Esophagus squamous epithelium (tissue), 5 donors: ENCODE data around the gene CHTOP. TPM values are rescaled to one million over a fixed set of nuclear protein-coding genes. Genes with fewer than 3 reads are reported as not detected.

Source experiments
- DNase-seq: peaks from one replicate; lab custom pipeline; 2025; lab: John Stamatoyannopoulos, UW
- H3K27ac ChIP-seq, 4 donors: fragments of 200-600 bp; sonication (generic); one replicate each; pipeline ENCODE4 v1.5.1; 2016 to 2019; ENCODE audit warnings: mild to moderate bottlenecking in 1 of 4
- H3K27me3 ChIP-seq, 4 donors: fragments of 200-600 bp; sonication (generic); 1 replicate in 3 of 4; 2 replicates in 1 of 4; pipeline versions ENCODE4 v1.5.1 to v1.6.0; 2017 to 2021; ENCODE audit warnings: antibody characterized with exemption in 1 of 4
- H3K36me3 ChIP-seq, 3 donors: fragments of 200-600 bp; sonication (generic); one replicate each; pipeline ENCODE4 v1.5.1; 2016 to 2019
- H3K4me1 ChIP-seq, 3 donors: fragments of 200-600 bp; sonication (generic); one replicate each; pipeline ENCODE4 v1.5.1; 2017 to 2019
- H3K4me3 ChIP-seq, 4 donors: fragments of 200-600 bp; sonication (generic); 1 replicate in 3 of 4; 2 replicates in 1 of 4; pipeline ENCODE4 v1.5.1; 2016 to 2019; ENCODE audit warnings: mild to moderate bottlenecking in 2 of 4, moderate library complexity in 1 of 4
- H3K9me3 ChIP-seq, 3 donors: fragments of 200-600 bp; sonication (generic); one replicate each; pipeline ENCODE4 v1.5.1; 2016 to 2019
- POLR2A ChIP-seq, 4 donors: fragments of 450-650 bp; IDR thresholded peaks; one replicate each; pipeline ENCODE4 v1.6.1; 2017; ENCODE audit warnings: antibody characterized with exemption in 4 of 4, mild to moderate bottlenecking in 4 of 4, moderate library complexity in 3 of 4
- WGBS, 2 donors: methylation state at CpG; one replicate each; pipeline ENCODE4 v1.1.5; 2018; 5-methylcytosine and 5-hydroxymethylcytosine counted together
- intact Hi-C: fragments of 100-400 bp; cut with DNase I; formaldehyde crosslinking; loops from one replicate; pipeline ENCODE4 v1.15.0; 2022
- total RNA-seq, 4 donors: library from RNA; depleted of rRNA; stranded (reverse); fragments of >200 nt; gene quantifications; one replicate each; pipeline ENCODE4 v1.1.0, GENCODE V29; 2016
- TF ChIP-seq, protein P1 (sequence below), 6 experiments: fragments of 450-650 bp in 4 of 6; fragments of 200-600 bp in 2 of 6; sonication (generic) in 2 of 6; IDR thresholded peaks; one replicate each; pipeline ENCODE4 v1.5.1; 2016 to 2019; ENCODE audit warnings: antibody characterized with exemption in 6 of 6, mild to moderate bottlenecking in 4 of 6, moderate library complexity in 4 of 6
- donor health status: DM: yes; HTN: yes; CAD: no.

The CHTOP gene
- total RNA-seq, 4 donors from 2014 or later: 35.0 to 58.9 (median 47.3) TPM

DNA sequence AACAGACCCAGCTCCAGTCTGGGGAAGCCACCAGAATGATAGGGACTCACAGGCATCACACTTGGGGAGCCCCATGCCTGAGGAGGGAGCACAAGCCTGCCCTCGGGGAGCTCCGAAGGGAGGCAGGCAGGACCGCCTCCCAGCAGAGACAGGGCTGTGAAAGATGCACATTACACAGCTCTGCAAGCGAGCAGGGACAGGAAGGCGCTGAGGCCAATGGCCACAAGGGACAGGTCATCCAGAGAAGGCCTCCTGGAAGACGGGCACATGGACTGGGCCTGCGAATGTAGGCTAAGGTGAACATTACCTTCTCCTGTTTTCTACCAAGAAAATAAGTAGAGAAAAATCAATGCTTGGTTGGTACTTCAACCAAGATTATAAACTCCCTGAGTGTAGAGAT lies 48.9 kb downstream of the CHTOP start:
- no peaks in the 10 kb centered on the region for H3K9me3 ChIP-seq
- peaks cover 17 to 29% (median 21%) of the 10 kb centered on the region in 3 donors for H3K4me1 ChIP-seq
- TF ChIP-seq POLR2A (IDR thresholded peaks at IDR 0.05): no peak
- TF ChIP-seq, protein P1, sequence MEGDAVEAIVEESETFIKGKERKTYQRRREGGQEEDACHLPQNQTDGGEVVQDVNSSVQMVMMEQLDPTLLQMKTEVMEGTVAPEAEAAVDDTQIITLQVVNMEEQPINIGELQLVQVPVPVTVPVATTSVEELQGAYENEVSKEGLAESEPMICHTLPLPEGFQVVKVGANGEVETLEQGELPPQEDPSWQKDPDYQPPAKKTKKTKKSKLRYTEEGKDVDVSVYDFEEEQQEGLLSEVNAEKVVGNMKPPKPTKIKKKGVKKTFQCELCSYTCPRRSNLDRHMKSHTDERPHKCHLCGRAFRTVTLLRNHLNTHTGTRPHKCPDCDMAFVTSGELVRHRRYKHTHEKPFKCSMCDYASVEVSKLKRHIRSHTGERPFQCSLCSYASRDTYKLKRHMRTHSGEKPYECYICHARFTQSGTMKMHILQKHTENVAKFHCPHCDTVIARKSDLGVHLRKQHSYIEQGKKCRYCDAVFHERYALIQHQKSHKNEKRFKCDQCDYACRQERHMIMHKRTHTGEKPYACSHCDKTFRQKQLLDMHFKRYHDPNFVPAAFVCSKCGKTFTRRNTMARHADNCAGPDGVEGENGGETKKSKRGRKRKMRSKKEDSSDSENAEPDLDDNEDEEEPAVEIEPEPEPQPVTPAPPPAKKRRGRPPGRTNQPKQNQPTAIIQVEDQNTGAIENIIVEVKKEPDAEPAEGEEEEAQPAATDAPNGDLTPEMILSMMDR (IDR thresholded peaks at IDR 0.05): no peak
- H3K27ac ChIP-seq: no peak overlapping the region
- H3K36me3 ChIP-seq: peaks cover 0 to 11% (median 0%) of the 10 kb centered on the region in 3 donors
- 88 to 90% methylated on average over 5 to 6 of the region's 7 CpGs for WGBS, 2 donors
- intact Hi-C loops: loop anchor here (5.0 kb wide), 1 partner anchor 65 kb away; no protein-coding TSS in a partner anchor
- DNase-seq: no peak
- peaks cover 3 to 40% (median 7%) of the 10 kb centered on the region in 4 donors for H3K27me3 ChIP-seq
- H3K4me3 ChIP-seq: no peak overlapping the region

DNA sequence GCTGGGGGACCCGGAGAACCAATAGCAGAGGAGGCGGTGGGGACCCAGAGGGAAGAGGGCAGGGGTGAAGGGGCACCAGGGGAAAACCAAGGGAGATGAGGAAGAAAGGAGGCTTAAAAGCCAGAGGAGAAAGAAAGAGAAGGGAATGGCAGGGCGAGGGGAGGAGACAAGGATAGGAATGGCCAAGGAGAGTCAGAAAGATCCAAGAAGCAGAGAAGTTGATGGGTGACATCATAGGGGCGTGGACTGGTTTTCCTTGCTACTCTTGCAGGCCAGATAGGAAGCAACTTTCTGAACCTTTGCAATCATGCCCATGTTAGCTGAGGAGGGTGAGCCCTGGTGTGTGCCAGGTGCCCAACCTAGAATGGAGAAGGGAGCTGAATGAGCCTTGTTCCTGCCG lies 50.0 kb downstream of the CHTOP start:
- peaks cover 0 to 29% (median 6%) of the 10 kb centered on the region in 4 donors for H3K27me3 ChIP-seq
- no peaks in the 10 kb centered on the region for H3K9me3 ChIP-seq
- no peak for TF ChIP-seq POLR2A (IDR thresholded peaks at IDR 0.05)
- TF ChIP-seq, protein P1 (IDR thresholded peaks at IDR 0.05): no peak
- intact Hi-C loops: loop anchor here (5.0 kb wide), 1 partner anchor 63 kb away; no protein-coding TSS in a partner anchor
- no peak overlapping the region for H3K4me3 ChIP-seq
- H3K4me1 ChIP-seq: peaks cover 6 to 18% (median 10%) of the 10 kb centered on the region in 3 donors
- 66 to 75% methylated on average over 5 of the region's 5 CpGs for WGBS, 2 donors
- no peak for DNase-seq
- no peak overlapping the region for H3K27ac ChIP-seq
- H3K36me3 ChIP-seq: peaks cover 0 to 15% (median 0%) of the 10 kb centered on the region in 3 donors

DNA sequence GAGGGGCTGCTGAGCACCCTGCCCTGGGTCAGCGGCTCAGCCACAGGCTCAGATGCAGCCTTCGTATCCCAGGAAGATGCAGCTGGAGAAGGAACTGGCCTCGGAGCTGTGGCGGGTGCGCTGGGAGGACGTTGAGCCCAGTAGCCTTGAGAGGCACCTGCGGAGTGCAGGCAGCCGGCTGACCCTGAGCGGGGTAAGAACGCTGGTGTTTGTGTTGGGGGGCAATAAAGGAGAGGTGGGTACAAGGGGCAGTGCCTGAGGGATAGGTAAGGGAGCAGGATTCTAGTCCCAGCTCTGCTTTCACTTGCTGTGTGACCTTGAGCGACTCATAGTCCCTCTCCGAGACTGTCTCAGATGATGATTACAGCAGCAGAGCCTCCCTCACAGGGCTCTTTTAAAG lies 51.0 kb downstream of the CHTOP start:
- peaks cover 0 to 7% (median 0%) of the 10 kb centered on the region in 3 donors for H3K4me1 ChIP-seq
- intact Hi-C loops: loop anchor here (5.0 kb wide), 1 partner anchor 62 kb away; no protein-coding TSS in a partner anchor
- 83 to 89% methylated on average over 5 to 6 of the region's 12 CpGs for WGBS, 2 donors
- peaks cover 0 to 19% (median 0%) of the 10 kb centered on the region in 4 donors for H3K27me3 ChIP-seq
- H3K9me3 ChIP-seq: no peaks in the 10 kb centered on the region
- no peak overlapping the region for H3K4me3 ChIP-seq
- H3K36me3 ChIP-seq: peaks cover 0 to 15% (median 0%) of the 10 kb centered on the region in 3 donors
- DNase-seq: no peak
- no peak overlapping the region for H3K27ac ChIP-seq
- TF ChIP-seq POLR2A (IDR thresholded peaks at IDR 0.05): no peak
- TF ChIP-seq, protein P1 (IDR thresholded peaks at IDR 0.05): no peak

DNA sequence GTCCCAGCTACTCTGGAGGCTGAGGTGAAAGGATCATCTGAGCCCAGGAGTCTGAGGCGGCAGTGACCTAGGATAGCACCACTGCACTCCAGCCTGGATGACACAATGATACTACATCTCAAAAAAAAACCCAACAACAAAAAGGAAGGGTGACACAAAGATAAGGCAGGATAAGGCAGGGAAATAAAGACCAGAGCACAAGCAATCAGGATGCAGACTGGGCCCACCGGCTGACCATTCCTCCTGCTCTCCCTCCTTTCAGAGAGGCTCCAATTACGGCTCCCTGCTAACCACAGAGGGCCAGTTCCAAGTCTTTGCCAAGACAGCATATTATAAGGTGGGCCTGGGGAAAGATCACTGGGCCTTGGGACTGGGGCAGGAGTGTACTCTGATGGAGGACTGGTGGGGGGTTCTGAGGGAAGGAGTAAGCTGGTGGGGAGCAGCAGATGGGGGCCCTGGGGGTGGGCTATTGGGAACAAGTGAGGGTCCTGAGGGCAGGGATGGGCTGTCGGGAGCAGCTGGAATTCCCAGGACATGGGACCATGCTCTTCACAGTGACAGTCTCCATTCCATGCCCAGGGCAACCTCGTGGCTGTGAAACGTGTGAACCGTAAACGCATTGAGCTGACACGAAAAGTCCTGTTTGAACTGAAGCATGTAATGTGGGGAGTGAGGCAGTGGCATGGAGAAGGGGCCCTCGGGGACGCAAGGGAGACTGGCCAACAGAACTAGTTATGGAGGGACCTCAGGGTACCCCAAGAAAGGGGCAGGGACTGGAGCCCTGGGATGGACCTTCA lies 51.9 kb downstream of the CHTOP start:
- H3K27me3 ChIP-seq: peaks cover 0 to 10% (median 0%) of the 10 kb centered on the region in 4 donors
- 70 to 71% methylated on average over 11 of the region's 11 CpGs for WGBS, 2 donors
- intact Hi-C loops: no loop called here
- H3K36me3 ChIP-seq: peaks cover 0 to 15% (median 0%) of the 10 kb centered on the region in 3 donors
- H3K27ac ChIP-seq: no peak overlapping the region
- TF ChIP-seq, protein P1 (IDR thresholded peaks at IDR 0.05): no peak
- no peak for TF ChIP-seq POLR2A (IDR thresholded peaks at IDR 0.05)
- no peak overlapping the region for H3K4me3 ChIP-seq
- H3K4me1 ChIP-seq: peaks cover 0 to 5% (median 0%) of the 10 kb centered on the region in 3 donors
- no peaks in the 10 kb centered on the region for H3K9me3 ChIP-seq
- no peak for DNase-seq
